IPS DF 6.9 (cell line): ENCODE results near the gene C12orf76.
A peak's percentile ranks its signal among the peaks of the same experiment; 100 is the strongest.
"Not testable (repeated sequence)": the region's sequence is repeated elsewhere in the genome, so short reads cannot be mapped to it uniquely, and the experiment has no call there.

ENCODE experiments used
- DNase-seq: peaks from one replicate; pipeline ENCODE4 v3.0.0-alpha.2; 2013; ENCODE audit warnings: low read depth, low spot score
- H3K27ac ChIP-seq: one replicate; pipeline ENCODE4 v1.5.1; 2013; ENCODE audit warnings: low read length, control low read depth
- H3K27me3 ChIP-seq: 2 replicates; pipeline ENCODE4 v1.6.1; 2013; ENCODE audit warnings: mild to moderate bottlenecking, low read length; ENCODE audit not compliant: control insufficient read depth, insufficient read depth
- H3K36me3 ChIP-seq: 2 replicates; pipeline ENCODE4 v1.6.1; 2013; ENCODE audit warnings: low read length; ENCODE audit not compliant: control insufficient read depth, insufficient read depth
- H3K4me1 ChIP-seq: 2 replicates; pipeline ENCODE4 v1.6.1; 2013; ENCODE audit warnings: low read length; ENCODE audit not compliant: control insufficient read depth, insufficient read depth
- H3K4me3 ChIP-seq: 2 replicates; pipeline ENCODE4 v1.5.1; 2013; ENCODE audit warnings: mild to moderate bottlenecking, low read length
- H3K9me3 ChIP-seq: 2 replicates; pipeline ENCODE4 v1.6.1; 2013; ENCODE audit warnings: low read length, inconsistent platforms; ENCODE audit not compliant: control insufficient read depth, insufficient read depth
- WGBS: extraction: QIAGEN DNeasy Blood & Tissue Kit; methylation state at CpG from one replicate; pipeline ENCODE4 v1.1.7; 2013; ENCODE audit warnings: mixed read lengths, missing lambda C conversion rate; ENCODE audit not compliant: insufficient read length, insufficient coverage; 5-methylcytosine and 5-hydroxymethylcytosine counted together

The C12orf76 gene, protein sequence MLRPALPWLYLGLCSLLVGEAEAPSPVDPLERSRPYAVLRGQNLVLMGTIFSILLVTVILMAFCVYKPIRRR

DNA sequence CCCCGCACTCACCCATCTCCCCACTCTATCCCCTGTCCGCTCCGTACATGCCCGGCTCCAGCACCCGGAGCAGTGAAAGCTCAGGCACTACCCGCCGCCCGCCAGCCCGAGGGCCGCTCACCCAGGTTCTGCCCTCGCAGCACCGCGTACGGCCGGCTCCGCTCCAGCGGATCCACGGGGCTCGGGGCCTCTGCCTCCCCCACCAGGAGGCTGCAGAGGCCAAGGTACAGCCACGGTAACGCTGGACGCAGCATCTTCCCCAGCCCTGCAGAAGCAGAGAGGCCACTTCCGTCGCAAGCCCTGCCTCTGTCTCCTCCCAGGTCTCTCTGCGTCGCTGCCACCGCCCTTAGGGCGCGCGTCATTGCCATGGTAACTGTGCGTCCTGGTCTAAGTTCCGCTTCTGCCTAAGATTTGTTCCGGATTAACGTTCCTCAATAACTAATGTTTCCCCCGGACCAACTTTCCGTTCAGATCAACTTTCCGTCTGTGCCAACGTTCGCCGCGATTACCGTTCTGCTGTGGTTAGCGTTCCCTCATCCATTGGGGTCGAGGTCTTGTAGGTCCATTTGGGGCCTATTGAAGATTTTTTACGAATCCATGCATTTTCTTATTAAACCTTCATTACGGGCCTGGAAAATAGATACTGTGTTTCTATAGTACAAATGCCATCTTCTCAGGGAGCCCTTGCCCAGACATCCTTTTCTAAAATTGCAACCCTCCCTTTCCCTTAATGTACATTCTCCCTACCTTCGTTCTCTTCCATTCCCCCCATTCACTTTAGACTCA, at the start of gene C12orf76:
Gene C12orf76, minus strand, starts transcription at position 281 of the 786 bp plus-strand sequence. Its CDS starts 27 bp downstream, at position 254.
- Histone ChIP-seq H3K36me3 (no peaks in the 10 kb centered on the region), H3K27ac (no peak within 1 kb of the TSS), H3K9me3 (no peaks in the 10 kb centered on the region), H3K4me1 (no peaks in the 10 kb centered on the region), H3K27me3 (no peaks in the 10 kb centered on the region), H3K4me3 (peak within 1 kb of the TSS; percentile 75)
- 100% methylated on average over 1 of the region's 47 CpGs for WGBS
- DNase-seq, result peak; percentile 91

DNA sequence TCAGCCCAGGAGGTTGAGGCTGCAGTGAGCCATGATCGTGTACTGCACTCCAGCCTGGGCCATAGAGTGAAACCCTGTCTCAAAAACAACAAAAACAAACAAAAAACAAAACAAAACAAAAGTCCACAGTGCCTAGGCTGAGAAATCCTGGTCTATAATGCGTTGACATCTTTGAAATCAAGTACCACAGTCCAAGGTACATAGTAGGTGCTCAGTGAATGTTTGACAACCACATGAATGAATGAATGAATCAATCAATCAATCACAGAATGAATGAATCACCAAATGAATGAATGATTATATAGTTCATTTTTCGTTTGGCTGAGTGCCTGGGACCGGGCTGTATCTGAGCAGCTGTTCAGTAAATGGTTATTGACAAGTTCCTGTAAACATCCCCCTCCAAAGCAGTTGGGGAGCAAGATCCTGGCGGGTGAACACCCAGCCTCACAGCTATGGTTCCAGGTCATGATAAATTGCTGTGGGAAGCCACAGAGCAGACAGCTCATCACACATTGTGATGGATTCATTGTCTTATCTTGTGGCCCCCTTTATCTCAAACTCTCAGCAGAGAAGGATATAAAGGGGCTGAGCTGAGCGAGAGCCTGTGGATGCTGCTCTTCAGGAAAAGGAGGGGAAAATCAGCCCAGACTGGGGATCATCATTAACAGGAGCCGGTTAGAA, 45.4 kb upstream of the C12orf76 start:
- Histone ChIP-seq H3K9me3 (no peaks in the 10 kb centered on the region), H3K4me1 (no peaks in the 10 kb centered on the region), H3K36me3 (no peaks in the 10 kb centered on the region), H3K27me3 (no peaks in the 10 kb centered on the region), H3K27ac (no peak overlapping the region), H3K4me3 (no peak overlapping the region)
- no peak for DNase-seq
- no CpG with 5 or more reads among the region's 7 CpGs for WGBS

DNA sequence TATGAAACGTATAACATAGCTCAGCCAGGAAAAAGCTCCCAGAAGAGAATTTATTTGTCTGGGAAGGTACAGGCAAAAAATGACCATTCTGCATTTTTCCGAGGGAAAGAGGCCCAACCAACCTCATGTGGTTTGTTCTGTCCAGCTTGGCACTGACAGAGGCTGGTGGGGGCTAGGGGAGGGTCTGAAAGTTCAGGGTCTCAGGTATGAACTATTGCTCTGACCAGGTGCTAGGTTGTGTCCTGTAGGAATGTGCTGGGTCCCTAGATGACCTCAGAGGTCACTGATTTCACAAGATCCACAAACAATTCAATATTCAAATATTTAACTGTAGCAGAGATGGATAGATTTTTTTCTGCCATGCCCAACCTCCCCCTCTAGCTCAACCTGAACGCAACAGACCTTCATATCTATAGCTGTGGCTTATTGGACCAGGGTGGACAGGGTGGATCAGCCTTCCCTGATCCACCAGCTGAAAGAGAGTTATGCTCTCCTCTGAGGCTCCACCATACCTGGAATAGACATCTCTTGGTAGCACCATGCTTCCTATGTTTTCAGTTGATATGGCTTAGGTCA, 42.9 kb upstream of the C12orf76 start:
- no peaks in the 10 kb centered on the region for H3K9me3 ChIP-seq
- H3K4me1 ChIP-seq, result no peaks in the 10 kb centered on the region
- no peak overlapping the region for H3K4me3 ChIP-seq
- no peaks in the 10 kb centered on the region for H3K36me3 ChIP-seq
- H3K27ac ChIP-seq, result no peak overlapping the region
- no peaks in the 10 kb centered on the region for H3K27me3 ChIP-seq
- DNase-seq, result no peak
- no CpG with 5 or more reads among the region's 3 CpGs for WGBS

DNA sequence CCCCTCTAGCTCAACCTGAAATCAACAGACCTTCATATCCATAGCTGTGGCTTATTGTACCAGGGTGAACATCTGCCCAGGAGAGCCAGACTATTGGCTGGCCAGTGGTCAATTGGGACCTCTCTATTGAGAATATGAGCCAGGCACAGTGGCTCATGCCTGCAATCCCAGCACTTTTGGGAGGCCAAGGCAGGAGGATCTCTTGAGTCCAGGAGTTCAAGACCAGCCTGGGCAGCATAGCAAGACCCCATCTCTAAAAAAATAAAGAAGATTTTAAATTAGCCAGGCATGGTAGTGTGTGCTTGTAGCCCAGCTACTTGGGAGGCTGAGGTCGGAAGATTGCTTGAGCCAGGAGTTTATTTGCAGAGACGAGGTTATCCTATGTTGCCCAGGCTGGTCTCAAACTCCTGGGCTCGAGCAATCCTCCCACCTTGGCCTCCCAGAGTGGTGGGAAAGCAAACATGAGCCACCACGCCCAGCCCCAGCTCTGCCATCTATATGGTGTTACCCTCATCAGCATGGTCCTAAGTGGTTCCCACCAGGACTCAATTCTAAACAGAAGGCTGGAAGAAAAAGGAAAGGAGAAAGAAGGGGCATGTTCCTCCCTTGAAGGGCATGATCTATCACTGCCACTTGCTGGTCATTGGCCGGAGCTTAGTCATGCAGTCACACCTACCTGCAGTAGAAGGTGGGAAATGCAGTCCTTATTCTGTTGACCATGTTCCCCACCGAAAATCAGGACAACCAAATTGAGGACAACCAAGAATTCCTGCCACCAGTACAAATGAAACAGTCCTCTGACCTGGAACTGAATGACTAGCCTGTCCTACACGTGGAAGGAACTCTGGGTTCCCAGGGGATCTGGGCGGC, 42.2 kb upstream of the C12orf76 start:
- no peaks in the 10 kb centered on the region for H3K4me1 ChIP-seq
- no peaks in the 10 kb centered on the region for H3K27me3 ChIP-seq
- WGBS, result no CpG with 5 or more reads among the region's 8 CpGs
- no peaks in the 10 kb centered on the region for H3K36me3 ChIP-seq
- no peak overlapping the region for H3K27ac ChIP-seq
- DNase-seq, result no peak
- no peak overlapping the region for H3K4me3 ChIP-seq
- no peaks in the 10 kb centered on the region for H3K9me3 ChIP-seq

DNA sequence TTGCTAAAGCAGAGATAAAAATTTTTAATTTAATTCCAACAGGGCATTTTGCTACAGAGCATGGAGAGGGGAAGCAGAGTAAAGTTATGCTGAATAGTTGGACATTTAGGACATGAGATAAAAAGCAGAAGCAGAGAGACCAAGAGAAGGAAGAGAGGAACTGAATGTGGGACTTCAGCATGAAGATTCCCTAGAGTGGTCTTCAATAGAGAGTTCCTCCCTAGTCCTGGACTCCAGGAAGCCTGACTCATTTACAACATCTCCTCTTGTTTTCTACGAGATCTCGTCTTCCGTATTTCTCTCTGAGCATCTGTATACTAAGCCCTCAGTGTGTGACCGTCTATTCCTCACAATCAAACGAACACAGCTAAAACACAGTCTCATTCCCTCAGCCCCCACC, 40.6 kb upstream of the C12orf76 start:
- no peak overlapping the region for H3K4me3 ChIP-seq
- H3K4me1 ChIP-seq, result no peaks in the 10 kb centered on the region
- no peaks in the 10 kb centered on the region for H3K36me3 ChIP-seq
- H3K27ac ChIP-seq, result no peak overlapping the region
- H3K27me3 ChIP-seq, result no peaks in the 10 kb centered on the region
- no peak for DNase-seq
- H3K9me3 ChIP-seq, result no peaks in the 10 kb centered on the region
- WGBS, result no CpG with 5 or more reads among the region's 5 CpGs

DNA sequence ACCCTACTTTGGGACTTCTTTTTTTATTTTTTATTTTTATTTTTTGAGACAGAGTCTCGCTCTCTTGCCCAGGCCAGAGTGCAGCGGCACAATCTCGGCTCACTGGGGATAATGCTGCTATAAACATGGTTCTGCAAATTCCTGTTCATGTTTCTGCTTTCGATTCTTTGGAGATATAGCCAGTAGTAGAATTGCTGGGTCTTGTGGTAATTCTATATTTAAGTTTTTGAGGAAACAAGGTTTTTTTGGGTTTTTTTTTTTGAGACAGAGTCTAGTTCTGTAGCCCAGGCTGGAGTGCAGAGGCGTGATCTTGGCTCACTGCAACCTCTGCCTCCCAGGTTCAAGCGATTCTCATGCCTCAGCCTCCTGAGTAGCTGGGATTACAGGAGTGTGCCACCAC, 39.9 kb upstream of the C12orf76 start:
- H3K36me3 ChIP-seq, H3K27ac ChIP-seq, DNase-seq, H3K4me3 ChIP-seq, H3K9me3 ChIP-seq, H3K4me1 ChIP-seq, H3K27me3 ChIP-seq: not testable (repeated sequence)
- no CpG with 5 or more reads among the region's 6 CpGs for WGBS

DNA sequence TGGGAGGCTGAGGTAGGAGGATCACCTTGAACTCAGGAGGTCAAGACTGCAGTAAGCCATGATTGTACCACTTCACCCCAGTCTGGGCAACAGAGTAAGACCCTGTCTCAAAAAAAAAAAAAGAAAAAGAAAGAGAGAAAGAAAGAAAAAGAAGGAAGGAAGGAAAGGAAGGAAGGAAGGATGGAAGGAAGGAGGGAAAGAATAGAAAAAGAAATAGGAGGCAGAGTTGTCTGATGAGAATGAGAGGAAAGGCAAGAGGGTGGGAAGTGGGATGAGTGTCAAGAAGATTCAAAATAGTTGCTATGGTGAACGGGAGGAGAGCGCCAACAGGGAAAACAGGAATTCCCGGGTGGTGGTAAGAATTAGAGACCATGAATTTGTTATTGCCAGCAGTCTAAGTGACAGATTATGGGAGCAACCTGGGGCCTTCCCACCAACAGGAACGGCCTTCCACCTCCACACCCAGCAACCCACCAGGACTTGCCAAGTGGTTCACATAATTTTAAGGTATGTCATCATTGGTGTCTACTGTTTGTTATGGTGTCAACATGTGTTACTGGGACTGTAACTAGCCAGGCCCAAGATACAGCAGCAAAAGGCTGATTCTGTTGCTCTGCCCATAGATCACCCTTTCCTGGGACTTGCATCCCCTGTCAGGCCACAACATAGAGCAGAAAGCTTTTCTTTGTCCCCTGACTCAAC, 36.1 kb upstream of the C12orf76 start:
- Histone ChIP-seq H3K36me3 (no peaks in the 10 kb centered on the region), H3K4me1 (no peaks in the 10 kb centered on the region), H3K27me3 (no peaks in the 10 kb centered on the region), H3K4me3 (no peak overlapping the region), H3K9me3 (no peaks in the 10 kb centered on the region), H3K27ac (no peak overlapping the region)
- no CpG with 5 or more reads among the region's 4 CpGs for WGBS
- DNase-seq, result no peak

DNA sequence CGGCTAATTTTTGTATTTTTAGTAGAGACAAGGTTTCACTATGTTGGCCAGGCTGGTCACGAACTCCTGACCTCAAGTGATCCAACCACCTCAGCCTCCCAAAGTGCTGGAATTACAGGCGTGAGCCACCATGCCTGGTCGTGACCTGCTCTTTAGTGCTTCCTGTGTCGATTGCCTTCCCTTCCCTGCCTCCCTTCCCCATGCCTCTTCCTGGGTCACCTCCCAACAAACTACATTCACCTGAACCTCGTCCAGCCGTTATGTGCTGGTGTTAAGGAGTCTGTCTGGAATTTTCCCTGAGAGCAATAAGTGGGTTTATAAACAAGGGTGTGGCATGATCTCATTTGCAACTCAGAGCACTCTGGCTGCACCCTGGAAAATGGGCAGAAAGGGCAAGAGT, 32.1 kb upstream of the C12orf76 start:
- Histone ChIP-seq H3K27ac (no peak overlapping the region), H3K4me1 (no peaks in the 10 kb centered on the region), H3K9me3 (no peaks in the 10 kb centered on the region), H3K4me3 (no peak overlapping the region), H3K27me3 (no peaks in the 10 kb centered on the region), H3K36me3 (no peaks in the 10 kb centered on the region)
- DNase-seq, result no peak
- WGBS, result no CpG with 5 or more reads among the region's 7 CpGs

DNA sequence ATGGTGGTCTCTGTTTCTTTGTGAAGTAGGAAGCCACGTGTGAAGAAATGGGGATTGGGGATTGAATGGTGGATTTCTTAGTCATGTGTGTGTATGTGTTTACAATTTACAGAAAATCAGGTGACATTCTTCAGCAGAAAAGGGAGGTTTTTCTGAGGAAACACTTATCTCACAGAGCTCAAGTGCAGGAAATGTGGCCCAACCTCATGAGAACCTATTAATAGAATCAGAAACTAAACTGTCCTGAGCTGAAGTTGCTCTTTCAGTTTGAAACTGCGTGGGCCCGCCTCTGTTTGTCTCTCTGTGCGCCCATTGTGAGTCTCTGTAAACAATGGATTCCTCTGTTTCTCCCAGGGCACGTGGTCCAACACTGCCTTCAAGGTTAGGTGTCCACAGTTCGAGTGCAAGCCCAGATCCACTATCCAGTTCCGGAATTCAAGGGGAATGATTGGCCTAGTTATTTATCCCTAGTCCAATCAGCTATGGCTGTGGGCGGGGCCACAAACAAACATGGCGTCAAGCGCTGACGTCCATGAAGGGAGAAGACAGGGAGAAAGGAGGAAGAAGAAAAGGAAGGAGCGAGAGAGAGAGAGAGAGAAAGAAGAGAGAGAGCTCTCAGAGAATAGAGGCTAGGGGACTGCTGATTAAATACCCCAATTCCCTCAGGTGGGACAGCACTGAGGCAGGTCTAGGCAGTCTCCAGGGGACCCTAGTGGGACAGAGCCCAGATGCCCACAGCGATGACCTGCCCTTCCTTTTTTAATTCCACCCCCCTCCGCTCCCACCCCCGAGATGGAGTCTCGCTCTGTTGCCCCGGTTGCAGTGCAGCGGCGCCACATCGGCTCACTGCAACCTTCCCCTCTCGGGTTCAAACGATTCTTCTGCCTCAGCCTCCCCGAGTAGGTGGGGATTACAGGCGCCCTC, 31.4 kb upstream of the C12orf76 start:
- no peaks in the 10 kb centered on the region for H3K36me3 ChIP-seq
- no peaks in the 10 kb centered on the region for H3K4me1 ChIP-seq
- 100% methylated on average over 1 of the region's 24 CpGs for WGBS
- no peak for DNase-seq
- H3K9me3 ChIP-seq, result no peaks in the 10 kb centered on the region
- H3K27ac ChIP-seq, result no peak overlapping the region
- H3K27me3 ChIP-seq, result no peaks in the 10 kb centered on the region
- H3K4me3 ChIP-seq, result no peak overlapping the region
